NCI-H2196 (cell line): ENCODE measurements around the gene PCNT.
A peak's percentile ranks its signal among the peaks of the same experiment; 100 is the strongest.
"Not testable (repeated sequence)": the region's sequence is repeated elsewhere in the genome, so short reads cannot be mapped to it uniquely, and the experiment has no call there.

Experiments
- DNase-seq: peaks from one replicate; lab custom pipeline; 2025; ENCODE audit not compliant: unreplicated experiment; lab: John Stamatoyannopoulos, UW

Gene PCNT

DNA sequence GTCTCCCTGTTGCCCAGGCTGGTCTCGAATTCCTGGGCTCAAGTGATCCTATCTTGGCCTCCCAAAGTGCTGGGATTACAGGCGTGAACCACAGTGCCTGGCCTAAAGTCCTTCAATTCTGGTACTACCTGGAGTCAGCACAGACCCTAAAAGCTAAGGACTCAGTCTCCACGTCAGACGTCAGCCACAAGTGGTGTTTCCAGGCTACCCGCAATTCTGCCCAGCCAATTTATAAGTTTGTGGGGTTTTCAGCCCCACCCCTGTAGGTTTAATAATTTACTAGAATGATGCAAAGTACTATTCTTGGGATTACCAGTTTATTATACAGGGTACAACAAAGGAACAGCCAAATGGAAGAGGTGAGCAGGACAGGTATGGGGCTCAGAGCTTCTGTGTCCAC, 124.2 kb downstream of the PCNT start:
- DNase-seq: no peak

DNA sequence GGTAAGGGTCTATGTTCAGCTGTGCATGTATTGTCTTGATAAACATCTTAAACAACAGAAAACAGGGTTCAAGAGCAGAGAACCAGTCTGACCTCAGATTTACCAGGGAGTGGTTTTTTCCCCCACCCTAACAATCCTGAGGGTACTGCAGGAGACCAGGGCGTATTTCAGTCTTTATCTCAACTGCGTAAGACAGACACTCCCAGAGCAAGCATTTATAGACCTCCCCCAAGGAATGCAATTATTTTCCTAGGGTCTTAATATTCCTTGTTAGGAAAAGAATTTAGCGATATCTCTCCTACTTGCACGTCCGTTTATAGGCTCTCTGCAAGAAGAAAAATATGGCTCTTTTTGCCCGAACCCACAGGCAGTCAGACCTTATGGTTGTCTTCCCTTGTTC, 124.9 kb downstream of the PCNT start:
- DNase-seq: not testable (repeated sequence)

DNA sequence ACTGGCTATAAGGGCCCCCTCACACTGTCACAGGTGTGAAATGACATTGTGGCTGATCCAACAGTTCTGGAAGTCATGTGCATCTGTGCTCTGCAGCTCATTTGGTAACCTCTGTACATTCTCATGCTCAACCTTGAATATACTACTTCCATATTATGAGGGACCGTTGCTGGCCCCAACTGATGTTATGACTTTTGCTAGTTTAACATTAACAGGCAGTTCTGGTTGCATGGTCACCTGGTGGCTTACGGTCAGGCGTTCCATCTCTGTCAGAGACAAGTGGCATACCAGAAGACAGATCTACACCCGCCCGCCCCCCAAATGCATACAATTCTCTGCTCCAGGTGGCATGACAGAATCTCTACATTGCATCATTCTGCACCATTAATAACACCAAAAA, 128.8 kb downstream of the PCNT start:
- DNase-seq: no peak

DNA sequence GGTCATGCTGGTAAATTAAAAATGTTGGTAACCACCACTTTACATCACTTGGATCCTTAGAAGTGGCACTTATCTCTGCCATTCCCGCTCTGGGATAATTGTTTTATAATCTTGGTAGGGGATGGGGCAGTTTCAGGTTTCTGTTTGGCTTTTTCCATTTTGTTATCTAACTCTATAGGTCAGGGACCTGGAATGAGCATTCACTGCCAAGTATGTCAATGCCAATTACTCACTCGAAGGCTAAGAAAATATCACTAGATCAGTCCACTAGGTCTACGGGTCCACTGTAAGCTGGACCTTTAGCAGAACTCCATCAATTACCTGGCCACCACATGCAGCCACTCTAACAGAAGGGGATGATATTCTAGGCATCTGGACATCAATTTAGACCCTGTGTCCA, 130.2 kb downstream of the PCNT start:
- DNase-seq: no peak

DNA sequence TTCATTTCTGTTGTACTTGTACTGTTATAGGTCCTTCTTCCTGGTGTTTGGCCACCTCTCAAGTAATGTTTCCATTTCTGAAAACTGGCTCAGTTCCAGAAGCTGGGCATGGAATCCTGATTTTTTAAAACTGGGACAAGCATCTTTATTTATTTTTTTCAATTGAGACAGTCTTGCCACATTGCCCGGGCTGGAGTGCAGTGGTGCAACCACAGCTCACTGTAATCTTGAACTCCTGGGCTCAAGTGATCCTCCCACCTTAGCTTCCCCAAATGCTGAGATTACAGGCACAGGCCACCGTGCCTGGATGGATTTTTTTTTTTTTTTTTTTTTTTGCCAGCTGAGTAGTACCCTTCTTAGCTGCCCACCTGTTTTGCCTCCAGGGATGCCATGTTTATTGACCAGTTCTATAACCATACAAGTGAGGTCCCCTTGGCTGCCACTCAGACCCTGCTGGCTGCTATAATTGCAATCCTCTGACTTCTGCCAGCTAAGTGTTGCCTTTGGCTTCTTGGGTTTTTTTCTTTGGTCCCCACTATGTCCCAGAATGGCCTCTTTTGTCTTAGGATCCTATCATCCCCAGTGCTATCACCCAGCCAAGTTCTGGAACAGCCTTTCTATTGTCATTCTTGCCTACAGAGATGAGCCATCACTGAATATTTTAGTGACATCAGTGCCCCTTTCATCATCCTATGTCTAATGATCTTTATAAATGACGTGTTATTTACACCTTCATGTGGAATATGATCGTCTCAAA, 130.9 kb downstream of the PCNT start:
- DNase-seq: no peak

DNA sequence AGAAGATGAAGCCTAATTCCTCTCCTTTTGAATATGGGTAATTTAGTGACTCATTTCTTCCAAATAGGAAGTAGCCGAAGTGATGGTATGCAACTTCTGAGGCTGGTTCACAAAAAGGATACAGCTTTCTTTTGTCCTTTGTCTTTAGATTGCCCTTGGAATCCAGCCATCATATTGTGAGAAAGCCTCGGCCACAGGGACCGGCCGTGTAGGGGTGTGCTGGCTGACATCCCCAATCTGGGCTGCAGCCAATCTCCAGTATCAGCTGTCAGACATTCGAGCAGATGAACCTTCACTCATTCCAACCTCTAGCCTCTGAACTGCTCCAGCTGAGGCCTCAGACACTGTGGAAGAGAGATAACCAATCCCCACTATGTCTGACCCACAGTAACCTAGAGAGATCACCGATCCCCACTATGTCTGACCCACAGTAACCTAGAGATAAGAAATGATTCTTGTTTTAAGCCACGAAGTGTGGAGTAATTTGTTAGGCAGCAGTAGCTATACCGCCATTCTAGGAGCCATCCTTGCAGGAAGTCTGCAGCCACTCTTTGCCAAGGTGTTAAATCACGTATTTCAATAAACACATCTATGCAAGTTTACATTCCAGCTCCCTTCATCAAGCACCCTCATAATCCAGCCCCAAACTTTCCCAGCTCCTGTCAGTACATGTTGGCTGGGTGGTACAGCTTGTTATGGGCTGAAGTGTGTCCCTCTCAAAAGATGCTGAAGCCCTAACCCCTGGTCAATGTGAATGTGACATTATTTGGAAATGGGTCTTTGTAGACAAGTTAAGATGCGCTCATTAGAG, 131.8 kb downstream of the PCNT start:
- peak; percentile 21 for DNase-seq

DNA sequence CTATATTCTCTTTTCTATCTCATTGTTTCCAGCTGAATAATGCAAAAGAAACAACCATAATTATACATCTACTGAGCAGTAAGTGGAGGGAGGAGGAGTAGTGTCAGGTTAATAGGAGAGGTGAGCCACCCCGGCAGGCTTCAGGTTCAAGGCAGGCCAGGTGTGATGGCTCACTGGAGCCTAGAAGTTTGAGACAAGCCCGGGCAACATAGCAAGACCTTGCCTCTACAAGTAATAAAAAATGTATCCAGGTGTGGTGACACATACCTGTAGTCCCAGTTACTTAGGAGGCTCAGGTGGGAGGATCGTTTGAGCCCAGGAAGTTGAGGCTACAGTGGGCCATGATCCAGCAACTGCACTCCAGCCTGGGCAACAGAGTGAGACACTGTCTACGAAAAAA, 132.8 kb downstream of the PCNT start:
- no peak for DNase-seq

DNA sequence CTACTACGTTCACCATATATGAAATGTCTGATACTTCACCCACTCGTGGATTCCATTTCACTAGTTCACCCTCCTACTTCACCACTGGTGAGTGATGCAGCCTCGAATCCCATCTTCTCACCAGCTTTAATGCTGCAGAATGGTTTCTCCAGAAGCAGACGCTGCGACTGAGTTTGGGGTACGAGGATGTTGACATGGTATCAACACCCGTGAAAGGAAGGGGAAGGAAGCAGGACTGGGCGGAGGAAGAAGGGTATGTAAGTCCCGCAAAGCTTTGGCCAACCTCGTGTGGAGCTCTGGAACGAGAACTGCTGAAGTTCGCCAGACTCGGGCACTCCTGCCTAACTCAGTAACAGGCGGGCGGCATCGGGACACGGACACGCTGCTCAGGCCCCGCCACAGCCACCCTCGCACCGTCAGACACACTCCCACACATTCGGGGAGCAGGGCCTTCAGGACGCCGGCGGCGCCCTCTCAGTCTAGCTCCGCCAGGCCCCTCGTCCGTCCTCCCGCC, 133.9 kb downstream of the PCNT start:
- peak; percentile 39 for DNase-seq

DNA sequence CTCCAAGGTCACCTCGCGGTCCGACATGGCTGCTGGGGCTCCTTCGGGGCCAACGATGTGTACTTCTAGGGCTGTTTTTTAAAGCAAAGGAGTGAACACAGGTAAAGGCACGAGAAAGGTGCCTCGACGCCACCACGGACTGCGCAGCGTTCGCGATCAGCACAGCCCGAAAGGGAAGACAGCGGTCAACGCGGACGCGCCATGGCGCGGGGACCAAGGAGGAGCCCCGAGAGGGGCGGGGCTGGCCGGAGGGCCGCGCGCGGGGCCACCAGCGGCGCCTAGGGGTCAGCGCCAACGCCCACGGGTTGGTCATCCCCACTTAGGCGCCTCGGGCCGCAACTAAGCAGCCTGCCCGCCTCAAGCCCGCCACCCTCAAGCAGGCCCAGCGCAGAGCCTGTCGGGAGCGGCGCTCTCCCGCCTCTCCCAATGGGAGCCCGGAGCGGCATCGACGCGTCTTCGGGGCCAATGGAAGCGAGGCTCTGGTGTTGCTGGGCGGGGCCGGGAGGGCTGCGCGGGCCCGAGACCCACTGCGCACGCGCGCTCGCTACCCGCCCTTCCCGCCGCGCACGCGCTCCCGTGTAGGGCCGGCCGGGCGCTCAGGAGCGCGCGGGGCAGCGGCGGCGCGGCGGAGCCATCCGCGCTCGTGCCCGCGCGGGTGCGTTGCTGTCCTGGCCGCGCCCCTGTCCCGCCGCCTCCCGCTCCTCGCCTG, 134.5 kb downstream of the PCNT start, which contains the start of gene DIP2A:
Gene DIP2A, plus strand, starts transcription at position 577 of the 709 bp plus-strand sequence. CDS start 241 bp downstream, outside the sequence.
- DNase-seq: peak; percentile 98

DNA sequence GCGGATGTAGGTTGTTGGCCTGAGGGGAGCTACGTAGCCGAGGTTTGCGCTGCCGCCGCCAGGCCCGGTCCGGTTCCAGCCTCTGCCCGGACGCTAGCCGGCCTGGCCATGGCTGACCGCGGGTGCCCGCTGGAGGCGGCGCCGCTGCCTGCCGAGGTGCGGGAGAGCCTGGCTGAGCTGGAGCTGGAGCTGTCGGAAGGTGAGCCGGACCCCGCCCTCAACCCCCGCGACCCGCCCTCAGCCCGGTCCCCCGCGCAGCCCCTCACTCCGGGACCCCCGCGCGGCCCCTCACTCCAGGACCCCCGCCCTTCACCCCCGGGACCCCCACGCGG, 135.0 kb downstream of the PCNT start:
- no peak for DNase-seq

DNA sequence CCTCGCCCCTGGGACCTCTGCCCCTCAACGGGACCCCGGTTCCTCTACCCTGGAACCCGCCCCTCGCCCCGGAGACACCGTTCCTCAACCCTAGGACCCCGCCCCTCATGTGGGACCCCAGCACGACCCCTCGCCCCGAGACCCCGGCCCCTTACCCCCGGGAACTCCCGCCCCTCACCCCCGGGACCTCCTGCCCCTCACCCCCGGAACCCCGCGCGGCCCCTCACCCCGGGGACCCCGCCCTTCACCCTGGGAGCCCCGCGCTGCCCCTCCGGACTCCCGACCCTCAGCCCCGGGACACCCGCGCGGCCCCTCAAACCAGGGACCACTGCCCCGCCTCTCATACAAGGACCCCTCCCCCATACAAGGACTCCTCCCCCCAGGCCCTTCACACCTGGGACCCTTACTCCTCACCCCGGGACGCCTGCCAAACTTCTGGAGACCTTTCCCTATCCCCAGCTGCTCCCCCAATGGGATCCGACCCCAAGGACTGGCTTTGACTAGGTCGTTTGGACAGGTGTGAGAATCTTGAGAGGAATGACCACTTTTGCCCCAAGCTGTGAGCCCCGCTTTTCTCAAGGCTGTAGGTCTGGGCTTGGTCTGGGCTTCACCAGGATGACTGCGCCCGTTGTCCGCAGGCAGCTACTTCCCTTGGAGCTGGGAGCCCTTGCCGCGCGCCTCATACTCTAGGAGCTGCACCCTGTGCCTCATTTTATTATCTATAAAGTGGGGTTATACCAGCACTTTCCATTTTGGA, 135.6 kb downstream of the PCNT start:
- DNase-seq: no peak

DNA sequence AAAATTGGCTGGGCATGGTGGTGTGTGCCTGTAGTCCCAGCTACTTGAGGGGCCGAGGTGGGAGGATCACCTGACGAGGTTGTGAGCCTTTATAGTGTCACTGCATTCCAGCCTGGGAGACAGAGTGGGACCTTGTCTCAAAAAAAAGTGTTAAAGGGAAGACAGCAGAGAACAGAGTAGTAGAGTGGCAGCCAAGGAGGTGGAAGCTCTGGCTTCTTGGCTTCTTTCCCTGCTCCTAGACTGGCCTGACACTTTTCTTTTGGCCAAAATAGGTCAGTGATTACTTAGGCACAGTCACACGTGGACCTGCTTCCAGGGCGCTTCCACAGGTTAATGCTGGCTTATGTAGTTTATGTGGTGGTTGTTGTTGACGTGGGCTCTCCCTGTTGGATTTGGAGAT, 138.0 kb downstream of the PCNT start:
- DNase-seq: no peak

DNA sequence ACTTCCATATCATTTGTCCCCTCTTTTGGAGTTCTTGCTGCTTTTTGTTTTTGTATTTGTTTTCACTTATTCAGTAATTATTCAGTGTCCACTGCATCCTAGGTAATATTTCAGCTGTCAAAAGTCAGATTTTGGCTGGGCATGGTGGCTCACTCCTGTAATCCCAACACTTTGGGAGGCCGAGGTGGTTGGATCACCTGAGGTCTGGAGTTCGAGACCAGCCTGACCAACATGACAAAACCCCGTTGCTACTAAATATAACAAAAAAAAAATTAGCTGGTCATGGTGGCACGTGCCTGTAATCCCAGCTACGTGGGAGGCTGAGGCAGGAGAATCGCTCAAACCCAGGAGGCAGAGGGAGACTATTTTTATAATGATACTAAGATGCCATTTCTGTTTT, 141.2 kb downstream of the PCNT start:
- not testable (repeated sequence) for DNase-seq

DNA sequence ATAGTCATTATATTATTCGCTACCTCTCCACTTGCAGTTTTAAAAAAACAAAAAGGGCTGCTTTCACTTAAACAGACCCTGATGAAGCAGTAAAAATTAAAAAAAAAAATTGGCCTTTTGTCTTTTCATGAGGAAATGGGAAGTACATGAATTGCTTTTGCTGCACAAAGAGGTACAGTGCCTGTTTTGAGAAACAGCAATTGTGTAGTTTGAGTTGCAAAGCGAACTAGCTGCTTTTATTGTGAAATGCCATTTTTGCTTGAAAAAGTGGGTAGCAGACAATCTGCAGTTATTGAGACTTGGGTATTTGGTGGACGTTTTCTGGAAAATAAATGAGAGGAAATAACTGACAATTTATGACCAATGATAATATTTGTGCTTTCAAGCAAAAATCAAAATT, 141.7 kb downstream of the PCNT start:
- no peak for DNase-seq

DNA sequence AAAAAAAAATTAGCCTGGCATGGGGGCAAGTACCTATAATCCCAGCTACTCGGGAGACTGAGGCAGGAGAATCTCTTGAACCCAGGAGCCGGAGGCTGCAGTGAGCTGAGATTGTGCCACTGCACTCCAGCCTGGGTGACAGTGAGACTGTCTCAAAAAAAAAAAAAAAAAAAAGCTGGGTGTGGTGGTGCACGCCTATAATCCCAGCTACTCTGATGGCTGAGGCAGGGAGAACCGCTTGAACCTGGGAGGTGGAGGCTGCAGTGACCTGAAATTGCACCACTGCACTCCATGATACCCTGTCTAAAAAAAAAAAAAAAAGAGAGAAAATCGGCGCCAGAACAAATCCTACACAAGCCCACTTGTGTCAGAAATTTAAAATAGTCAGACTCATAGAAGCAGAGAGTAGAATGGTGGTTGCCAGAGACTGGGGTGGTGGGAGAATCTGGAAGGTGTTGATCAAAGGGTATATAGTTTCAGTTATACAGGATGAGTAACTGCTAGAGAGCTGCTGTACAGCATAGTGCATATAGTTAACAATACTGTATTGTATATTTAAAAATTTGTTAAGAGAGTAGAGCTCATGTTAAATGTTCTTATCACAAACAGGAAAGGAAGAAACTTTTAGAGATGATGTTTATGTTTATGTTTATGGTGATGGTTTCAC, 144.3 kb downstream of the PCNT start:
- no peak for DNase-seq

DNA sequence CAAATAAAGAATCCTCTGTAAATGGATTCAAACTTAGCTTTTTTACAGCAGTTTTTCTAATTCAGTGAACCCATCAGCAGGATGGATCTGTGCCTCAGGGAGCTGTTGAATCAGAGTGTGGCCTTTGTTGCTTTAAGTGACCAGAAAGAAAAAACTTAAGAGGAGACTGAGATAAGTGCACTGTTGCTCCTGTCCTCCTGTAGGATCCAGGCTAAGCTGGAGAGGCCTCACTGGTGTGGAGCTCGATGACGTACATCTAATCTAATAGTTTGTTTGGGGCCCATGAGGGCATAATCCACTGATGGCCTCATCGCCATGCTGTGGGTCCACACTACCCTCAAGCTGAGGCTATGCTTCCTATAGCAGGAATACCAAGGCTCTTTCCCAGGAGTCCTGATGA, 145.3 kb downstream of the PCNT start:
- DNase-seq: no peak

DNA sequence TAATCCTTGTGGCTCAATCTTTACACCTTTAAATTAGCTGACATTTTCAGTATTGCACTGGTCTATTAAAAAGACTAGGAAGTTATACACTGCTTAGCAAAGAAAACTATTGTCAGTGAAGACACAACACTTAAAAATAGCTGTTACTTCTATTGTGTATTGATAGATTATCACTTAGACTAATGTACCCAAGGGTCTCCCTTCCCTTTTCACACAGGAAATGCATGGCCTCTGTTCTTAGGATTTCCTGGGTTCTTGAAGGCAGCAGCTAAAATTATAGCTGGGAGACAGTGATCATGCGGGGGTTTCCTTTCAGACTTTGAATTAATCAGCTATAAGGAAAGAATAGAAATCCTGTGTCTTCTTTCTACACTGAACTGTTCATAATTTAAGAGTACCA, 147.6 kb downstream of the PCNT start:
- no peak for DNase-seq

DNA sequence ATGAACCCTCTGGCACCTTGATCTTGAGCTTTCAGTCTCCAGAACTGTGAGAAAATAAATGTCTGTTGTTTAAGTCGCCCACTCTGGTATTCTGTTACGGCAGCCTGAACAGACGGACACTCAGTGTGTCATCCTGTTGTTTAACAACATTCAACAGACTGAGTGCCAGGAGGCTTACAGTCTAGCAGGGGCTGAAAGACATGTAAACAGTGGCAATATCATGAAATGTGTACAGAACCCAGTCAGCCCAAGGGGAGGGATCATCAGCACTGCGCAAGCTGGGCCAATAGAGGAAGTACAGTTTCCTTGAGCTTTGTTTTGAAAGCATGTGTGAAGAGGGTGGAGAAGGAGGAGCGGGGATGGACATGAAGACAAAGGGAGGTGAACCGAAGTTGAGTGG, 148.3 kb downstream of the PCNT start:
- no peak for DNase-seq

DNA sequence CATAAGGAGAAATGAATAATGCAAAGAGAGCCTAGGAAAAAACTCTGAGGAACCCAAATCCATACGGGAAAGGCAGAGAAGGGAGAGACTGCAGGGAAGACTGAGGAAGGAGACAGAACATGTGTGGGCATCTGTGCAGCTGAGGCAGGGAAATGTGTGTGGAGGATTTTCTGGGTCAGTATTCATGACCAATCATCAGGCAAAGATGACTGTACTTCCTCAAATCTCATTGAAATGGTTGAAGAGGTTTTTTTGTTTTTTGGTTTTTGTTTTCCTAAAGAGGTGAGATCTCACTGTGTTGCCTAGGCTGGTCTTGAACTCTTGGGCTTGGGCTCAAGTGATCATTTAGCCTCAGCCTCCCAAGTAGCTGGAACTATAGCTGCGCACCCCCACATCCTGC, 150.4 kb downstream of the PCNT start:
- DNase-seq: no peak

DNA sequence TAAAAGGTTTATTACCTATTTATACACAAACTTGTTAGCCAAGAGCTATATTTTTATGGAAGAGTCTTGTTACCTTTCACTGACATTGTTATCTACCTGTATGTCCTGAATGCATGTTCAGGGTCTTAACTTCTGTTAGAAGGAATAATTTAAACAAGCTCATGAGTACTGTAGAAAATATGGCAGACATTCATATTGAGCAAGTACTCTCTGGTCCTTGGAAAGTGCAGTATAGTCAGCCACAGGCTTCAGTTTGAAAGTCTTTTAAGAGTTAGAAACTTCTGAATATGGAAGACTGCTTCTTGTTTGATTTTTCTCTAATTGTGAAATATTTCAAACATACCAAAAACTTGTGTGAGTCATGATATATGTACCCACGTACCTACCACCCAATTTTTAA, 151.3 kb downstream of the PCNT start:
- DNase-seq: no peak
